Endothelial cell (in vitro differentiated cells): ENCODE data around the gene GAN. TPM values are rescaled to one million over a fixed set of nuclear protein-coding genes. Genes with fewer than 3 reads are reported as not detected.
A peak's percentile ranks its signal among the peaks of the same experiment; 100 is the strongest.

ENCODE experiments used
- DNase-seq: peaks from one replicate; pipeline ENCODE4 v3.0.0; 2021; ENCODE audit warnings: low spot score
- H3K27ac Mint-ChIP-seq: one replicate; pipeline ENCODE4 v1.8.0; 2021; ENCODE audit warnings: mixed read lengths, inconsistent platforms; ENCODE audit not compliant: unreplicated experiment
- H3K27me3 Mint-ChIP-seq: one replicate; pipeline ENCODE4 v1.8.0; 2021; ENCODE audit warnings: mild to moderate bottlenecking, moderate library complexity, mixed read lengths, inconsistent platforms; ENCODE audit not compliant: unreplicated experiment
- H3K36me3 Mint-ChIP-seq: one replicate; pipeline ENCODE4 v1.8.0; 2021; ENCODE audit warnings: mild to moderate bottlenecking, low read depth, mixed read lengths, inconsistent platforms; ENCODE audit not compliant: unreplicated experiment
- H3K4me1 Mint-ChIP-seq: one replicate; pipeline ENCODE4 v1.8.0; 2021; ENCODE audit warnings: mild to moderate bottlenecking, mixed read lengths, inconsistent platforms; ENCODE audit not compliant: unreplicated experiment
- H3K4me3 Mint-ChIP-seq: one replicate; pipeline ENCODE4 v1.8.0; 2021; ENCODE audit warnings: mild to moderate bottlenecking, mixed read lengths, inconsistent platforms; ENCODE audit not compliant: unreplicated experiment
- H3K9me3 Mint-ChIP-seq: one replicate; pipeline ENCODE4 v1.8.0; 2021; ENCODE audit warnings: mixed read lengths, inconsistent platforms; ENCODE audit not compliant: unreplicated experiment
- CTCF ChIP-seq: fragments of 200-600 bp; sonication (generic); IDR thresholded peaks from one replicate; pipeline ENCODE4 v1.5.0; 2021; ENCODE audit warnings: antibody characterized with exemption; ENCODE audit not compliant: unreplicated experiment
- long read RNA-seq: library from polyadenylated mRNA; unstranded; transcript quantifications from one replicate; pipeline ENCODE4 v2.0.0, GENCODE V29; 2020; ENCODE audit not compliant: unreplicated experiment
- total RNA-seq: library from RNA; stranded (reverse); fragmentation: NEBNext Ultra II Directional; extraction: Animal tissue kit (Norgen Biotek cat#: 25700); gene quantifications from one replicate; pipeline ENCODE4 v1.2.1, GENCODE V29; 2021; ENCODE audit not compliant: unreplicated experiment

Gene GAN
- 24.2 TPM for total RNA-seq
- long read RNA-seq, full-length matches to known transcripts = 1 of 1 reads
- long read RNA-seq, partial matches to known transcripts = 0 of 1 reads
- long read RNA-seq, other reads (novel, unspliced or antisense) = 0 of 1 reads

- Mint-ChIP-seq H3K27ac (peak within 1 kb of the TSS; percentile 84), H3K4me3 (peak within 1 kb of the TSS; percentile 98), H3K9me3 (no peaks in the 10 kb centered on the region), H3K27me3 (peaks cover 2% of the 10 kb centered on the region), H3K4me1 (peaks cover 17% of the 10 kb centered on the region), H3K36me3 (no peaks in the 10 kb centered on the region)
- DNase-seq = peak; percentile 91
- TF ChIP-seq CTCF = no peak
Observed at GRCh38 chr16:81314603-81315270, at the start of gene GAN. TSS of gene GAN (plus strand) at chr16:81314962. CDS start at chr16:81315114, 152 bp downstream.

- Mint-ChIP-seq H3K27me3 (no peaks in the 10 kb centered on the region), H3K9me3 (no peaks in the 10 kb centered on the region), H3K4me1 (no peaks in the 10 kb centered on the region), H3K4me3 (no peak overlapping the region), H3K27ac (no peak overlapping the region), H3K36me3 (no peaks in the 10 kb centered on the region)
- DNase-seq = no peak
- TF ChIP-seq CTCF = no peak
Observed at GRCh38 chr16:81265052-81265451, 49.7 kb upstream of the GAN start.

GRCh38 chr16:81265658-81266451, 48.9 kb upstream of the GAN start:
- no peak for TF ChIP-seq CTCF
- H3K9me3 Mint-ChIP-seq = no peaks in the 10 kb centered on the region
- no peak for DNase-seq
- no peaks in the 10 kb centered on the region for H3K4me1 Mint-ChIP-seq
- H3K4me3 Mint-ChIP-seq = no peak overlapping the region
- H3K27me3 Mint-ChIP-seq = no peaks in the 10 kb centered on the region
- H3K27ac Mint-ChIP-seq = peak overlapping the region; percentile 44
- H3K36me3 Mint-ChIP-seq = no peaks in the 10 kb centered on the region

GRCh38 chr16:81266680-81267095, 48.1 kb upstream of the GAN start:
- no peaks in the 10 kb centered on the region for H3K9me3 Mint-ChIP-seq

More at GRCh38 chr16:81266680-81267095, 48.1 kb upstream of the GAN start:
- no peak for DNase-seq
- Mint-ChIP-seq H3K27me3 (no peaks in the 10 kb centered on the region), H3K27ac (no peak overlapping the region), H3K4me1 (no peaks in the 10 kb centered on the region), H3K36me3 (no peaks in the 10 kb centered on the region), H3K4me3 (no peak overlapping the region)
- TF ChIP-seq CTCF = no peak
